Measurements from ENCODE around the gene GPR137C. TPM values are rescaled to one million over a fixed set of nuclear protein-coding genes. Genes with fewer than 3 reads are reported as not detected.

GPR137C gene
- total and polyA plus RNA-seq, 4 donors, result 0.13 to 1.7 (median 0.45) TPM

DNA sequence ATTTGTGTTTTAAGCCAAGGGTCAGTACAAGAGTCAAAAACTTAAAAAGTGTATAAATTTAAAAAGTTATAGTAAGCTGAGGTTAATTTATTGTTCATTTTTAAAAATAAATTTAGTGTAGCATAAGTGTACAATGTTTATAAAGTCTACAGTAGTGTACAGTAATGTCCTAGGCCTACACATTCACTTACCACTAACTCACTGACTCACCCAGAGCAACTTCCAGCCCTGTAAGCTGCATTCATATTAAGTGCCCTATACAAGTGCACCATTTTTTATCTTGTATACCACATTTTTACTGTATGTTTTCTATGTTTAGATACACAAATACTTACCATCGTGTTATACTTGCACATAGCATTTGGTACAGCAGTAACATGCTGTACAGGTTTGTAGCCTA lies 37.7 kb downstream of the GPR137C start:
- no peaks in the 10 kb centered on the region for H3K36me3 ChIP-seq (ENCODE audit: control insufficient read depth in 1 of 2, insufficient read depth in 2 of 2, low read length in 1 of 2)
- ATAC-seq (ENCODE audit: low FRiP score) (no peak), DNase-seq (no peak)
- 89 to 90% methylated on average over 1 of the region's 1 CpG for WGBS, 2 donors
- H3K27me3 ChIP-seq (ENCODE audit: control insufficient read depth in 1 of 2, insufficient read depth in 2 of 2, low read length in 1 of 2), result no peaks in the 10 kb centered on the region
- H3K9me3 ChIP-seq (ENCODE audit: control insufficient read depth, low read length), result no peaks in the 10 kb centered on the region
- no peak overlapping the region for H3K27ac ChIP-seq (ENCODE audit: low read depth in 1 of 2, low read length in 2 of 2)
- H3K4me3 ChIP-seq (ENCODE audit: low read length in 2 of 2), result no peak overlapping the region
- H3K4me1 ChIP-seq (ENCODE audit: control insufficient read depth in 1 of 2, insufficient read depth in 2 of 2, low read length in 2 of 2), result no peaks in the 10 kb centered on the region
- intact Hi-C loops (cut with DNase I), result no loop called here

GRCh38 chr14:52596320-52596719 lies 43.7 kb downstream of the GPR137C start:
- no peak for DNase-seq
- H3K27me3 ChIP-seq (ENCODE audit: control insufficient read depth in 1 of 2, insufficient read depth in 2 of 2, low read length in 1 of 2), result no peaks in the 10 kb centered on the region
- 92 to 95% methylated on average over 10 of the region's 10 CpGs for WGBS, 2 donors
- H3K27ac ChIP-seq (ENCODE audit: low read depth in 1 of 2, low read length in 2 of 2), result no peak overlapping the region
- no peak for ATAC-seq (ENCODE audit: low FRiP score)
- H3K4me1 ChIP-seq (ENCODE audit: control insufficient read depth in 1 of 2, insufficient read depth in 2 of 2, low read length in 2 of 2), result no peaks in the 10 kb centered on the region
- H3K9me3 ChIP-seq (ENCODE audit: control insufficient read depth, low read length), result no peaks in the 10 kb centered on the region
- no peak overlapping the region for H3K4me3 ChIP-seq (ENCODE audit: low read length in 2 of 2)
- intact Hi-C loops (cut with DNase I), result no loop called here
- H3K36me3 ChIP-seq (ENCODE audit: control insufficient read depth in 1 of 2, insufficient read depth in 2 of 2, low read length in 1 of 2), result no peaks in the 10 kb centered on the region

DNA sequence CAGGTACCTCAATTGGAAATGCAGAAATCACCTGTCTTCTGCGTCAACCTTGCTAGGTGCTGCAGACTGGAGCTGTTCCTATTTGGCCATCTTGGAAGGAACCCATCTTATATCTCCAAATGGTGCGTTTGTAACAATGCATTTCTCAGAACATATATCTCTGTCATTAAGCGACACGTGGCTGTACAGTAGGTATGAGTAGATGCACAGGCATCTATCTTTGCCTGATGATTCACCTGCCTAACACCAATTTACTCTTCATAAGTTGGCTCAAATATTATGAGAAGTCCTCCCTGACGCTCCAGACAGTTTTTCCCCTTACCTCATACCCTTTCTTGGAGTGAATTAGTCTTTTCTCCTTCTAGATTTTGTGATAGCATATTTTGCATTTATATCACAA lies 44.2 kb downstream of the GPR137C start:
- no peak for ATAC-seq (ENCODE audit: low FRiP score)
- Histone ChIP-seq H3K9me3 (ENCODE audit: control insufficient read depth, low read length) (no peaks in the 10 kb centered on the region), H3K36me3 (ENCODE audit: control insufficient read depth in 1 of 2, insufficient read depth in 2 of 2, low read length in 1 of 2) (no peaks in the 10 kb centered on the region), H3K27ac (ENCODE audit: low read depth in 1 of 2, low read length in 2 of 2) (no peak overlapping the region), H3K4me3 (ENCODE audit: low read length in 2 of 2) (no peak overlapping the region), H3K4me1 (ENCODE audit: control insufficient read depth in 1 of 2, insufficient read depth in 2 of 2, low read length in 2 of 2) (no peaks in the 10 kb centered on the region), H3K27me3 (ENCODE audit: control insufficient read depth in 1 of 2, insufficient read depth in 2 of 2, low read length in 1 of 2) (no peaks in the 10 kb centered on the region)
- DNase-seq, result no peak
- WGBS, 2 donors, result 96 to 98% methylated on average over 5 of the region's 5 CpGs
- intact Hi-C loops (cut with DNase I), result no loop called here

- H3K27me3 ChIP-seq (ENCODE audit: control insufficient read depth in 1 of 2, insufficient read depth in 2 of 2, low read length in 1 of 2), result no peaks in the 10 kb centered on the region
- 96 to 97% methylated on average over 1 of the region's 1 CpG for WGBS, 2 donors
- intact Hi-C loops (cut with DNase I), result no loop called here
- H3K4me3 ChIP-seq (ENCODE audit: low read length in 2 of 2), result no peak overlapping the region
- DNase-seq (no peak), ATAC-seq (ENCODE audit: low FRiP score) (no peak)
- no peak overlapping the region for H3K27ac ChIP-seq (ENCODE audit: low read depth in 1 of 2, low read length in 2 of 2)
- no peaks in the 10 kb centered on the region for H3K4me1 ChIP-seq (ENCODE audit: control insufficient read depth in 1 of 2, insufficient read depth in 2 of 2, low read length in 2 of 2)
- H3K9me3 ChIP-seq (ENCODE audit: control insufficient read depth, low read length), result no peaks in the 10 kb centered on the region
- no peaks in the 10 kb centered on the region for H3K36me3 ChIP-seq (ENCODE audit: control insufficient read depth in 1 of 2, insufficient read depth in 2 of 2, low read length in 1 of 2)
These were observed 45.9 kb downstream of the GPR137C start for GRCh38 chr14:52598568-52598967.

DNA sequence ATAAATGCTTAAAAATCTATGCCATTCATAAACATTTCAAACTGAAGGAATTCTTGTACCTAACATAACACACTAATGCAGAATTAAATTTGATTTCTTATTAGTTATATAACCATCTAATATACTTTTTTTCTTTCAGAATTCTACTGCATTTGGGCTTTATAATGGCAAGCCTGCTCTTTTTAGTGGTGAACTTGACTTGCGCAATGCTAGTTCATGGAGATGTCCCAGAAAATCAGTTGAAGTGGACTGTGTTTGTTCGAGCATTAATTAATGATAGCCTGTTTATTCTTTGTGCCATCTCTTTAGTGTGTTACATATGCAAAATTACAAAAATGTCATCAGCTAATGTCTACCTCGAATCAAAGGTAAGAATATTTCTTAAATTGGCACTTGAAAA lies 47.3 kb downstream of the GPR137C start:
- Histone ChIP-seq H3K4me3 (ENCODE audit: low read length in 2 of 2) (no peak overlapping the region), H3K27me3 (ENCODE audit: control insufficient read depth in 1 of 2, insufficient read depth in 2 of 2, low read length in 1 of 2) (no peaks in the 10 kb centered on the region), H3K27ac (ENCODE audit: low read depth in 1 of 2, low read length in 2 of 2) (no peak overlapping the region), H3K36me3 (ENCODE audit: control insufficient read depth in 1 of 2, insufficient read depth in 2 of 2, low read length in 1 of 2) (no peaks in the 10 kb centered on the region), H3K9me3 (ENCODE audit: control insufficient read depth, low read length) (no peaks in the 10 kb centered on the region), H3K4me1 (ENCODE audit: control insufficient read depth in 1 of 2, insufficient read depth in 2 of 2, low read length in 2 of 2) (no peaks in the 10 kb centered on the region)
- no peak for ATAC-seq (ENCODE audit: low FRiP score)
- WGBS, 2 donors, result 94 to 97% methylated on average over 3 of the region's 3 CpGs
- DNase-seq, result no peak
- intact Hi-C loops (cut with DNase I), result no loop called here

GRCh38 chr14:52602131-52602530 lies 49.5 kb downstream of the GPR137C start:
- ATAC-seq (ENCODE audit: low FRiP score), result no peak

DNA sequence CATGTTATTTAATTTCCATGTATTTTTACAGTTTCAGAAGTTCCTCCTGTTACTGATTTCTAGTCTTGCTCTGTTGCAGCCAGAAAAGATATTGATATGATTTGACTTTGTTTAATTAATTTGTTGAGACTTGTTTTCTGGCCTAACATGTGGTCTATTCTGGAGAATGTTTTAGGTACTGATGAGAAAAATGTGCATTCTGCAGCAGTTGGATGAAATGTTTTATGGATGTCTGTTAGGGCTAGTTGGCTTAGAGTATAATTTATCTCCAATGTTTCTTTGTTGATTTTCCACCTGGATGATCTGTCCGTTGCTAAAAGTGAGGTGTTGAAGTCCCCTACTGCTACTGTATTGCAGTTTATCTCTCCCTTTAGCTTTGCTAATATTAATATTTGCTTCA lies 54.4 kb downstream of the GPR137C start:
- Histone ChIP-seq H3K27ac (ENCODE audit: low read depth in 1 of 2, low read length in 2 of 2) (no peak overlapping the region), H3K4me1 (ENCODE audit: control insufficient read depth in 1 of 2, insufficient read depth in 2 of 2, low read length in 2 of 2) (no peaks in the 10 kb centered on the region), H3K9me3 (ENCODE audit: control insufficient read depth, low read length) (no peaks in the 10 kb centered on the region), H3K4me3 (ENCODE audit: low read length in 2 of 2) (no peak overlapping the region), H3K36me3 (ENCODE audit: control insufficient read depth in 1 of 2, insufficient read depth in 2 of 2, low read length in 1 of 2) (no peaks in the 10 kb centered on the region), H3K27me3 (ENCODE audit: control insufficient read depth in 1 of 2, insufficient read depth in 2 of 2, low read length in 1 of 2) (no peaks in the 10 kb centered on the region)
- 83 to 86% methylated on average over 1 of the region's 1 CpG for WGBS, 2 donors
- DNase-seq (no peak), ATAC-seq (ENCODE audit: low FRiP score) (no peak)
- intact Hi-C loops (cut with DNase I), result no loop called here

More at GRCh38 chr14:52602131-52602530, 49.5 kb downstream of the GPR137C start:
- Histone ChIP-seq H3K27ac (ENCODE audit: low read depth in 1 of 2, low read length in 2 of 2) (no peak overlapping the region), H3K4me1 (ENCODE audit: control insufficient read depth in 1 of 2, insufficient read depth in 2 of 2, low read length in 2 of 2) (no peaks in the 10 kb centered on the region), H3K36me3 (ENCODE audit: control insufficient read depth in 1 of 2, insufficient read depth in 2 of 2, low read length in 1 of 2) (no peaks in the 10 kb centered on the region), H3K9me3 (ENCODE audit: control insufficient read depth, low read length) (no peaks in the 10 kb centered on the region), H3K4me3 (ENCODE audit: low read length in 2 of 2) (no peak overlapping the region), H3K27me3 (ENCODE audit: control insufficient read depth in 1 of 2, insufficient read depth in 2 of 2, low read length in 1 of 2) (no peaks in the 10 kb centered on the region)
- DNase-seq, result no peak
- intact Hi-C loops (cut with DNase I), result no loop called here
- WGBS, 2 donors, result 87 to 90% methylated on average over 1 of the region's 1 CpG

- no peak overlapping the region for H3K4me3 ChIP-seq (ENCODE audit: low read length in 2 of 2)
- WGBS, 2 donors, result 93 to 95% methylated on average over 5 of the region's 5 CpGs
- no peak for DNase-seq
- intact Hi-C loops (cut with DNase I), result no loop called here
- H3K4me1 ChIP-seq (ENCODE audit: control insufficient read depth in 1 of 2, insufficient read depth in 2 of 2, low read length in 2 of 2), result no peaks in the 10 kb centered on the region
- no peak overlapping the region for H3K27ac ChIP-seq (ENCODE audit: low read depth in 1 of 2, low read length in 2 of 2)
- H3K9me3 ChIP-seq (ENCODE audit: control insufficient read depth, low read length), result no peaks in the 10 kb centered on the region
- no peaks in the 10 kb centered on the region for H3K27me3 ChIP-seq (ENCODE audit: control insufficient read depth in 1 of 2, insufficient read depth in 2 of 2, low read length in 1 of 2)
- no peak for ATAC-seq (ENCODE audit: low FRiP score)
- H3K36me3 ChIP-seq (ENCODE audit: control insufficient read depth in 1 of 2, insufficient read depth in 2 of 2, low read length in 1 of 2), result no peaks in the 10 kb centered on the region
These were observed 56.9 kb downstream of the GPR137C start for GRCh38 chr14:52609445-52610044.

GRCh38 chr14:52610187-52610586 lies 57.6 kb downstream of the GPR137C start:
- Histone ChIP-seq H3K9me3 (ENCODE audit: control insufficient read depth, low read length) (no peaks in the 10 kb centered on the region), H3K4me1 (ENCODE audit: control insufficient read depth in 1 of 2, insufficient read depth in 2 of 2, low read length in 2 of 2) (no peaks in the 10 kb centered on the region), H3K4me3 (ENCODE audit: low read length in 2 of 2) (no peak overlapping the region), H3K27ac (ENCODE audit: low read depth in 1 of 2, low read length in 2 of 2) (no peak overlapping the region), H3K36me3 (ENCODE audit: control insufficient read depth in 1 of 2, insufficient read depth in 2 of 2, low read length in 1 of 2) (no peaks in the 10 kb centered on the region), H3K27me3 (ENCODE audit: control insufficient read depth in 1 of 2, insufficient read depth in 2 of 2, low read length in 1 of 2) (no peaks in the 10 kb centered on the region)
- 73 to 76% methylated on average over 2 of the region's 2 CpGs for WGBS, 2 donors
- DNase-seq, result no peak
- ATAC-seq (ENCODE audit: low FRiP score), result no peak
- intact Hi-C loops (cut with DNase I), result no loop called here

Data from aorta (tissue), 5 donors.